Measurements from ENCODE around the gene TSPAN1.

The TSPAN1 gene

DNA sequence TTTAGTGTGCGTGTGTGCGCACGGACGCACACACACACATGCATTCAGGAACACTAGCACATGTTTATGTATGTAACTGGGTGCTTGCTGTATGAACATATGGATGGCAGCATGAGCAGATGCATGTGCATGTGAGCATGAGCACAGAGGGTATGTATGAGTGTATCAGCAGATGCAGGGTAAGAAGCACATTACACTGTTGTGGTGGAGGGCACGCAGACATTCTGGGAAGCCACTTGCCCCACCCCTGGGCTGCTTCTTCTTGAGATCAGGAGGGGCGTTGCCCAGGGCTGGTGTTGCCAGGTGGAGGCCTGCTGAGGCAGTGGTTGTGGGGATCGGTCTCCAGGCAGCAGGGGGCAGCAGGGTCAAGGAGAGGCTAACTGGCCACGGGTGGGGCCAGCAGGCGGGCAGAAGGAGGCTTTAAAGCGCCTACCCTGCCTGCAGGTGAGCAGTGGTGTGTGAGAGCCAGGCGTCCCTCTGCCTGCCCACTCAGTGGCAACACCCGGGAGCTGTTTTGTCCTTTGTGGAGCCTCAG lies 5.3 kb downstream of the TSPAN1 start:
- TF ChIP-seq, protein P1, sequence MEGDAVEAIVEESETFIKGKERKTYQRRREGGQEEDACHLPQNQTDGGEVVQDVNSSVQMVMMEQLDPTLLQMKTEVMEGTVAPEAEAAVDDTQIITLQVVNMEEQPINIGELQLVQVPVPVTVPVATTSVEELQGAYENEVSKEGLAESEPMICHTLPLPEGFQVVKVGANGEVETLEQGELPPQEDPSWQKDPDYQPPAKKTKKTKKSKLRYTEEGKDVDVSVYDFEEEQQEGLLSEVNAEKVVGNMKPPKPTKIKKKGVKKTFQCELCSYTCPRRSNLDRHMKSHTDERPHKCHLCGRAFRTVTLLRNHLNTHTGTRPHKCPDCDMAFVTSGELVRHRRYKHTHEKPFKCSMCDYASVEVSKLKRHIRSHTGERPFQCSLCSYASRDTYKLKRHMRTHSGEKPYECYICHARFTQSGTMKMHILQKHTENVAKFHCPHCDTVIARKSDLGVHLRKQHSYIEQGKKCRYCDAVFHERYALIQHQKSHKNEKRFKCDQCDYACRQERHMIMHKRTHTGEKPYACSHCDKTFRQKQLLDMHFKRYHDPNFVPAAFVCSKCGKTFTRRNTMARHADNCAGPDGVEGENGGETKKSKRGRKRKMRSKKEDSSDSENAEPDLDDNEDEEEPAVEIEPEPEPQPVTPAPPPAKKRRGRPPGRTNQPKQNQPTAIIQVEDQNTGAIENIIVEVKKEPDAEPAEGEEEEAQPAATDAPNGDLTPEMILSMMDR (IDR thresholded peaks at IDR 0.05; ENCODE audit: borderline replicate concordance, insufficient read depth, low read depth, low read length) = no peak

DNA sequence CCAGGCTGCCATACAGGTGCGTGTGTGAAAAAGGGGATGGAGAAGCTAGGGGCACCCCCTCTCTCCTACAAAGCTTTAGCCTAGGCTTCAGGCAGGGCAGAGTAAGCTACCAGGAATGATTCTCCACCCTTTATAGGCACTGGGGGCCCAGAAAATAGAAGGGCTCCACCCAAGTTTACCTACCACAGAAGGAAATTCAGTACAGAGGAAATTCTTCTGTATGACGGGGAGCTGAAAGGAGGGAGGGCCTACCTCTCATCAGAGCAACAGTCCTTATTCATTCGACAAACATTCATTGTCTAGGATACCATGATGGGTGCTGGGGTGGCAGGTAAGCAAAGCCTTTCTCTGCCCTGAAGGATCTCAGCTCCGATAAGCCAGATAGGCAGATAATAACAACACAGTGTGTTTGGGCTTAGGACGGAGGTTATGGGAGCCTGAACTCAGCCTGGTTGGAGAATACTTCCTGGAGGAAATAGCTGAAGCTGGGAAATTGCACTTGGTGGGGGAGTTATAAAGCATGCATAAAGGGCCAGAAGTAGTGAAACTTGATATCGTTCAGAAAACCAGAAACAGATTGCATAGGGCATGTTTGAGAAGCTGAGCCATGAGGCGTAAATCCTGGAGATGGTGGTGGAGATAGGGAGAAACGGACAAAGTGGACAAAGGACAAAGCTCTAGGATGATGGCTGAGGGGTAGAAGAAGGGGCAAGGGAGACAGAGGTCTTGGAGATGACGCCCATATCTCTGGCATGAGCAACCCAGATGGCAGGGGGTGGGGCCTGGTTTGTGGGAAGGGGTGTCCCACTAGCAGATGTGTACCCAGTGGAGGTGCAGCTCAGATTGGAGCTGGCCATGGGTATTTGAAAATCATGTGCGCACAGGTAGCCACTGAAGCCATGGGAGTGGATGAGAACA lies 6.7 kb downstream of the TSPAN1 start:
- H3K4me3 ChIP-seq (ENCODE audit: low read depth, low read length) = no peak overlapping the region
- TF ChIP-seq, protein P1 (IDR thresholded peaks at IDR 0.05; ENCODE audit: borderline replicate concordance, insufficient read depth, low read depth, low read length) = no peak

More for the DNA sequence above, 5.3 kb downstream of the TSPAN1 start:
- no peak overlapping the region for H3K4me3 ChIP-seq (ENCODE audit: low read depth, low read length)

DNA sequence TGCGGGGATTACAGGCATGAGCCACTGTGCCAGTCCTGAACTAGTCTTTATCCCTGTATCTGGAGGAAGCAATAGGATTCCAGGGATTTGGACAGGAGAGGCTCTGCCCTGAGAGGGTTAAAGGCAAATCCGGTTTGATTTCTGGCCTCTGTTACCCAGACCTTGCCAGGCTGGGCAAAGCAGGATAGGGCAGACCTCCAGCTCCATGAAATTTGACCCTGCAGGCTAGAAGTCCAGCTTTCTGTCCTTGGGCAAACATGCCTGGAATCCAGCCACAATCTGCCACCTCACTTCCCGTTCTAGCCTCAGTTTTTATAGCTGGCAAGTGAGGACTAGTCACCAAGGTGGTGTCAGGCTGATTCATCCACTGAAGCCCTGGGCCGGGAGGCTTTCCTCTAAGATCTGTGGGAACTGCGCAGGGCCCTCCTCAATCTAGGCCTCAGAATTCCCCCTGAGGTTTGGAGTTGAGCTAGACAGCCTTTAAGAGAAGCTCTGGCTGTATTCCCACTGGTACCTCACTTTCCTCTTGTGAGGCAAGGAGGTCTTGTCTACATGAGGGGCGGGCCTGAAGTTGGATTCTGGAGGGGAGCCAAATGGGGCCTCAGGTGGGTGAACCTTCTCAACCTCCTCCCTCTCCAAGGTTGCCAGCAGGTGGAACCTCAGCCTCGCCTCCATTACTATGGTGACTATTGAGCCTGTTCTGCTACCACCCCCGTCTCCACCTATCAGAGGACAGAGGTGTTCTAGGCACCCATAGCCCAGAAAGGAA lies 8.4 kb downstream of the TSPAN1 start:
- no peak overlapping the region for H3K4me3 ChIP-seq (ENCODE audit: low read depth, low read length)
- TF ChIP-seq, protein P1 (IDR thresholded peaks at IDR 0.05; ENCODE audit: borderline replicate concordance, insufficient read depth, low read depth, low read length) = no peak

DNA sequence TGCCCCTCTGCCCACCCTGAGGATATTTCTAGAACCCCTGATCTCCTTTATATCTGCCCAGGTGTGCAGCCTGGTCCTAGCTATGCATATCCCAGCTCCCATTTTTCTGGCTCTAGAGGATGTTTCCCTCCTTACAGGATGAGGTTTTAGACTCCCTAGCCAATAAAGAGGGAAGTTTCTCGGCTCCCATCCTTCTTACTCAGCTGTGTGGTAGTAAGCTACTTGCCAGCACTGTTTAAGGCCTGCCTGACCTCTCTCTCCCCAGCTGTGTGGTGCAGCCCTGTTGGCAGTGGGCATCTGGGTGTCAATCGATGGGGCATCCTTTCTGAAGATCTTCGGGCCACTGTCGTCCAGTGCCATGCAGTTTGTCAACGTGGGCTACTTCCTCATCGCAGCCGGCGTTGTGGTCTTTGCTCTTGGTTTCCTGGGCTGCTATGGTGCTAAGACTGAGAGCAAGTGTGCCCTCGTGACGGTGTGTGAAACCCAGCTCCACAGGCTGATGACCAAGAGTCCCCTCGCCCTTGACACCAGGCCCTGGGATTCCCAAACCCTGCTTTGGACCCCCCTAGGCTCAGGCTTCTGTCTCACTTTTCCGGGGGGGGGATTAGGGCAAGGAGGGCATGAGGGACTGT lies 9.2 kb downstream of the TSPAN1 start:
- no peak overlapping the region for H3K4me3 ChIP-seq (ENCODE audit: low read depth, low read length)
- TF ChIP-seq, protein P1 (IDR thresholded peaks at IDR 0.05; ENCODE audit: borderline replicate concordance, insufficient read depth, low read depth, low read length) = no peak

DNA sequence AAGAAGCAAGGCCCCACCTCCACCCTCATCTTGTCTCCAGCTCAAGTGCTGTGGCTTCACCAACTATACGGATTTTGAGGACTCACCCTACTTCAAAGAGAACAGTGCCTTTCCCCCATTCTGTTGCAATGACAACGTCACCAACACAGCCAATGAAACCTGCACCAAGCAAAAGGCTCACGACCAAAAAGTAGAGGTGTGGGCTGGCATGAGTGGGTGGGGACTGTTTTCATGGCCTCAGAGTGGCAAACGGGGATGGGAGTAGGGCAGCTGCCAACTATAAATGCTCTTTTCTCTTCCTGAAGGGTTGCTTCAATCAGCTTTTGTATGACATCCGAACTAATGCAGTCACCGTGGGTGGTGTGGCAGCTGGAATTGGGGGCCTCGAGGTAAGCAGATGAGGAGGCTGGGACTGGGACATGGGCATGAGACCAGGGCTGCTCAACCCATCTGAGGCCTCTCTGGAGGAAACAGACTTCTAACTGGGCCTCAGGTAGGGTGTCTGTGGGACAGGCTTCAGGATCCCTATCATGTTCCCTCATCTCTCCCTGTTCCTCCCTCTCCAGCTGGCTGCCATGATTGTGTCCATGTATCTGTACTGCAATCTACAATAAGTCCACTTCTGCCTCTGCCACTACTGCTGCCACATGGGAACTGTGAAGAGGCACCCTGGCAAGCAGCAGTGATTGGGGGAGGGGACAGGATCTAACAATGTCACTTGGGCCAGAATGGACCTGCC lies 10.2 kb downstream of the TSPAN1 start:
- TF ChIP-seq, protein P1 (IDR thresholded peaks at IDR 0.05; ENCODE audit: borderline replicate concordance, insufficient read depth, low read depth, low read length) = no peak
- H3K4me3 ChIP-seq (ENCODE audit: low read depth, low read length) = no peak overlapping the region

DNA sequence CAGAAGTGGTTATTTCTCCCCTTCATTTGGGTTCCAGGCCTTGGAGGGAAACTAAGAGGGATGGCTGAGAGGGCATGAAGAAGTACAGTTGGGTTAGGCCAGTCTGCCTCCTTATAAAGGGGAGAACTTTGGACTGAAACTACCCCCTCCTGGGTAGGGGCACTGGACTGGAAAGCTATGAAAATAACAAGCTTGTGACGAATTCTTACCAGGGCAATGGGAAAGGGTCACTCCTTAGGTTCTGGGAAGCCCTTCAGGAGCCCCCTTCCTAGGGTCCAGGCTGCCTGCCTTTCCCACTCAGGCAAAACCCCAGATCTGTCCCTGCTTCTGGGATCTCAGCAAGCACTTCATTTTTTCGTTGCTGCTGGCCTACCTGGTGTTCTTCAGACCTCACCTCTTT lies 11.2 kb downstream of the TSPAN1 start:
- no peak overlapping the region for H3K4me3 ChIP-seq (ENCODE audit: low read depth, low read length)

More for the DNA sequence above, 11.2 kb downstream of the TSPAN1 start:
- TF ChIP-seq, protein P1 (IDR thresholded peaks at IDR 0.05; ENCODE audit: borderline replicate concordance, insufficient read depth, low read depth, low read length) = no peak
